ENCODE data around the gene MSTN.

The MSTN gene

DNA sequence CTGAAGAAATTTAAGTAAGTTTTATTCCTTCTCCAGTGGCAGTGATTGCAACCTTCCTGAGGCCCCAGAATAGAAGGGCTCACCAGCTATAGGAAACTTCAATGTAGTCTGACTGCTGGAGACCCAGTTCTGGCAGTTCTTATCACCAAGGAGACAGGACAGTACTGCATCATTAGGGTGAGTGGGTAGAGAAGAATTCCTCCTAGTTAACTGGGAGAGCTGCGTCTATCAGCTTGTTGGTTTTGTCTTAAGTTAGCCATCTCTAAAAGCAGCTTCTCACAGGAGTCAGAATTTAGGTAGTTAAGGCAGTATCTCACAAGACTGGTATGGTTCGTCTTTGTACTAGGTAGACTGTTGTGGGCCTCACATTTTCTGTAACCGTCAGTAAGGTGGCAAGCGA, 3.3 kb upstream of the MSTN start:
- Histone ChIP-seq H3K4me1 (ENCODE audit: control insufficient read depth, insufficient read depth, low read length) (no peaks in the 10 kb centered on the region), H3K9ac (ENCODE audit: low read depth, low read length) (no peak overlapping the region), H3K27me3 (ENCODE audit: control insufficient read depth, insufficient read depth, low read length) (no peaks in the 10 kb centered on the region), H3K36me3 (ENCODE audit: control insufficient read depth, insufficient read depth, low read length) (no peaks in the 10 kb centered on the region), H3K9me3 (ENCODE audit: control insufficient read depth, insufficient read depth, low read length) (no peaks in the 10 kb centered on the region), H3K4me3 (ENCODE audit: low read depth, low read length) (no peak overlapping the region), H3K27ac (ENCODE audit: low read depth, low read length) (no peak overlapping the region)

DNA sequence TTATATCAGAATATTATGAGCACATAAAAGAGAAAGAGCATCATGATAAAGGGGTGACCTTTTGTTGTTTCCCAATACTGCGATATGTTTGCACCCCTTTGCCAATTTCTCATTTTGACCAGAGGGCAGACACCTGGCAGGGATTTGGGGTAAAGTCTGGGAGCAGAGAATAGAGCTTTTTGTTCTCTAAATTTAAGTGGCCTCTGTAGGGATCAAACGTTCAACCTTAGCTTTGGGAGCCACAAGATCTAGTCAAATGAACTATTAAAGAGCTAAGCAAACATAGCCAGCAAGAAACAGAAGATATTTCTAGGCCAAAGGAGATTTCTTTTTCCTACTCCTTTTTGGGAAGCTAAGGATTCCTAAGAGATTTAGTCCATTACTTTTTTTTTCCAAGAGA, 1.1 kb upstream of the MSTN start:
- Histone ChIP-seq H3K36me3 (ENCODE audit: control insufficient read depth, insufficient read depth, low read length) (no peaks in the 10 kb centered on the region), H3K27me3 (ENCODE audit: control insufficient read depth, insufficient read depth, low read length) (no peaks in the 10 kb centered on the region), H3K4me1 (ENCODE audit: control insufficient read depth, insufficient read depth, low read length) (no peaks in the 10 kb centered on the region), H3K27ac (ENCODE audit: low read depth, low read length) (no peak overlapping the region), H3K9ac (ENCODE audit: low read depth, low read length) (no peak overlapping the region), H3K9me3 (ENCODE audit: control insufficient read depth, insufficient read depth, low read length) (no peaks in the 10 kb centered on the region), H3K4me3 (ENCODE audit: low read depth, low read length) (no peak overlapping the region)

DNA sequence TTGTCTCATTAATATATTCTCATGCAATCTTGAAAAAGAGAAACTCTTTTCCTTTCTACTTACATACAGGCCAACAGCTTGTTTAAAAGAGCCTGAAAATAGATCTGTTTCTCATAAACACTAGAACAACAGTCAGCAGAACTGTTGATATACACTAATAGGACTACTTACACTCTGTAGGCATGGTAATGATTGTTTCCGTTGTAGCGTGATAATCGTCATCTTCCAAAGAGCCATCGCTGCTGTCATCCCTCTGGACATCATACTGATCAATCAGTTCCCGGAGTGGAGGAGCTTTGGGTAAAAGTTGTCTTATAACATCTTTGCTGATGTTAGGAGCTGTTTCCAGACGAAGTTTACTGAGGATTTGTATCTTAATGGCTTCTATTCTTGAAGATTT, 476 bp downstream of the MSTN start:
- H3K27ac ChIP-seq (ENCODE audit: low read depth, low read length), result no peak overlapping the region
- no peaks in the 10 kb centered on the region for H3K4me1 ChIP-seq (ENCODE audit: control insufficient read depth, insufficient read depth, low read length)
- no peak overlapping the region for H3K9ac ChIP-seq (ENCODE audit: low read depth, low read length)
- no peak overlapping the region for H3K4me3 ChIP-seq (ENCODE audit: low read depth, low read length)
- H3K36me3 ChIP-seq (ENCODE audit: control insufficient read depth, insufficient read depth, low read length), result no peaks in the 10 kb centered on the region
- H3K9me3 ChIP-seq (ENCODE audit: control insufficient read depth, insufficient read depth, low read length), result no peaks in the 10 kb centered on the region
- no peaks in the 10 kb centered on the region for H3K27me3 ChIP-seq (ENCODE audit: control insufficient read depth, insufficient read depth, low read length)

DNA sequence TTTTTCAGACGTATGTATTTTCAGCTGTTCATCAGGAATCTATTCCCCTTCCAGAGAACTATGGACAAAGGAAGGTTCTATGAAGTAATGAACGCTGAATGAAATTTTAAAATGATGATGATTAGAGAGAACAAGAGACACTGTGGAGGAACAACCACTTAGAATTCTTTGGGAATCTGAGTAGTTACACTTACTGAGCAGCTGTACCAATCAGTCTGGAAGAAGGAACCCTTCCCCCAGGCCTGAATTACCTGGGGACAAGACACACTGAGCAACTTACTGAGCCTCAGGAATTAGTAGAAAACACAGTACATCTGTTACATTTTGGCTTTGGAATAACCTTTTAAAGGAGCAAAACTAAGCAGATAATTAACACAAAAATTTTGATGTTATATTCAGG, 1.9 kb downstream of the MSTN start:
- no peaks in the 10 kb centered on the region for H3K27me3 ChIP-seq (ENCODE audit: control insufficient read depth, insufficient read depth, low read length)

DNA sequence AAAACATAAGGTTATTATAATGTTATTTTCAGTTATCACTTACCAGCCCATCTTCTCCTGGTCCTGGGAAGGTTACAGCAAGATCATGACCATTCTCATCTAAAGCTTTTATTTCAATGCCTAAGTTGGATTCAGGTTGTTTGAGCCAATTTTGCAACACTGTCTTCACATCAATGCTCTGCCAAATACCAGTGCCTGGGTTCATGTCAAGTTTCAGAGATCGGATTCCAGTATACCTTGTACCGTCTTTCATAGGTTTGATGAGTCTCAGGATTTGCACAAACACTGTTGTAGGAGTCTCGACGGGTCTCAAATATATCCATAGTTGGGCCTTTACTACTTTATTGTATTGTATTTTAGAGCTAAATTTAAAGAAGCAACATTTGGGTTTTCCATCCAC, 2.5 kb downstream of the MSTN start:
- no peaks in the 10 kb centered on the region for H3K9me3 ChIP-seq (ENCODE audit: control insufficient read depth, insufficient read depth, low read length)
- no peaks in the 10 kb centered on the region for H3K4me1 ChIP-seq (ENCODE audit: control insufficient read depth, insufficient read depth, low read length)
- no peaks in the 10 kb centered on the region for H3K27me3 ChIP-seq (ENCODE audit: control insufficient read depth, insufficient read depth, low read length)
- H3K4me3 ChIP-seq (ENCODE audit: low read depth, low read length), result no peak overlapping the region
- H3K27ac ChIP-seq (ENCODE audit: low read depth, low read length), result no peak overlapping the region
- H3K36me3 ChIP-seq (ENCODE audit: control insufficient read depth, insufficient read depth, low read length), result no peaks in the 10 kb centered on the region
- no peak overlapping the region for H3K9ac ChIP-seq (ENCODE audit: low read depth, low read length)

More for the DNA sequence above, 1.9 kb downstream of the MSTN start:
- no peaks in the 10 kb centered on the region for H3K4me1 ChIP-seq (ENCODE audit: control insufficient read depth, insufficient read depth, low read length)
- no peak overlapping the region for H3K4me3 ChIP-seq (ENCODE audit: low read depth, low read length)
- H3K27ac ChIP-seq (ENCODE audit: low read depth, low read length), result no peak overlapping the region
- H3K9ac ChIP-seq (ENCODE audit: low read depth, low read length), result no peak overlapping the region
- H3K36me3 ChIP-seq (ENCODE audit: control insufficient read depth, insufficient read depth, low read length), result no peaks in the 10 kb centered on the region
- no peaks in the 10 kb centered on the region for H3K9me3 ChIP-seq (ENCODE audit: control insufficient read depth, insufficient read depth, low read length)

DNA sequence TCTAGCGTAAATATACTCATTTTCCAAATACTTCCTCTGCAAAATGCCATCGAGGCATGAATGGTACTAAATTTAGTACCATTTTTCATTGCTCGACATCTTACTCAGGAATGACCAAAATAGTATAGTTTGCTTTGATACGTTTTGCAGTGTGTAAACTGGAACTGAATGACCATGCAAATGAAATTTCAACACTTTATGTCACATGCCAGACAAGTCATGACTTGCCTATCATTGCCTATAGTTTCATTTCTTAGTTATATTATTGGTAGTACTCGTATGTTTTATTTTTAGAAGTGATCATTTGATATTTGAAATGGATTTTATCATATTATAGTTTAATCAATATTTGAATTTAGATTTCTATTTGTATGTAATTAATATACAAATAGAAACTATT, 9.1 kb downstream of the MSTN start:
- H3K27ac ChIP-seq (ENCODE audit: low read depth, low read length), result no peak overlapping the region
- no peaks in the 10 kb centered on the region for H3K9me3 ChIP-seq (ENCODE audit: control insufficient read depth, insufficient read depth, low read length)
- H3K36me3 ChIP-seq (ENCODE audit: control insufficient read depth, insufficient read depth, low read length), result no peaks in the 10 kb centered on the region
- no peak overlapping the region for H3K4me3 ChIP-seq (ENCODE audit: low read depth, low read length)
- no peaks in the 10 kb centered on the region for H3K27me3 ChIP-seq (ENCODE audit: control insufficient read depth, insufficient read depth, low read length)
- peaks cover 6% of the 10 kb centered on the region; the same call in 1 of the 2 replicates for H3K4me1 ChIP-seq (ENCODE audit: control insufficient read depth, insufficient read depth, low read length)
- no peak overlapping the region for H3K9ac ChIP-seq (ENCODE audit: low read depth, low read length)

DNA sequence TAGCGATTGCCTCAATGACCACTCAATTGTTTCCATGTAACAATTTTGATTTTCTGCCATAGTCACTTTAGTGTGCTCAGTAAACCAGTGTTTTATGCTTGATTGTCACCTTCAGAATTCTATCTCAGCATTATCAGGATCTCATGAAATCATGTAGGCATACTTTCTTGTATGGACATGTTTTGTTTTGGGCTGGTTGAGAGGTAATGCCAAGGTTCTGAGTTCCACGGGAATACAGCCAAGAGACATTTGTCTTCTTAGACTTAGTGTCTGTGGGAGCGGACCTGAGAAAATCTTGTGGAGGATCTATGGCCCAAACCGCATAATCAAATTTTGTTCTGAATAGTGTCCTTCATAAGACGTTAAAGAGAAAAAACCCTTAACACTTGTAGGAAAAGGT, 10.2 kb downstream of the MSTN start:
- Histone ChIP-seq H3K27me3 (ENCODE audit: control insufficient read depth, insufficient read depth, low read length) (no peaks in the 10 kb centered on the region), H3K36me3 (ENCODE audit: control insufficient read depth, insufficient read depth, low read length) (no peaks in the 10 kb centered on the region), H3K9me3 (ENCODE audit: control insufficient read depth, insufficient read depth, low read length) (no peaks in the 10 kb centered on the region), H3K4me3 (ENCODE audit: low read depth, low read length) (no peak overlapping the region), H3K27ac (ENCODE audit: low read depth, low read length) (no peak overlapping the region), H3K9ac (ENCODE audit: low read depth, low read length) (no peak overlapping the region), H3K4me1 (ENCODE audit: control insufficient read depth, insufficient read depth, low read length) (peaks cover 6% of the 10 kb centered on the region; the same call in 1 of the 2 replicates)

DNA sequence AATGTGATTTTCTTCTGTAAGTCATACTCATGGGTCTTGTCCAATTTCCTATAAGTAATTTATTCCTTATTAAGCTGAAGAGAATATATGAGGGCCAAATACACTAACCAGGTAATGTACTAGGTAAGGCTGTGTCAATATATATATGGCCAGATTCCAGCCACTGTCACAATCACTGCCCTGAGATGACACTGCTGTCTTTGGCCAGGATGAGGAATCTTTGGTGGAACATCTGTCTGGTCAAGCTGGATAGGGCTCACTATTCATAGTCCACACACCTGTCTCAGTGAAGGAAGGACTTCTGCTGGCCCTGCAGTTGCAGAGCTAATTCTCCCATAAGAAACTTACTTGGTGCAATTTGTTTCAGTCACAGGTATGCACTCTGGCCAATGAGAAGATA, 11.3 kb downstream of the MSTN start:
- Histone ChIP-seq H3K4me1 (ENCODE audit: control insufficient read depth, insufficient read depth, low read length) (peaks cover 6% of the 10 kb centered on the region; the same call in 1 of the 2 replicates), H3K27me3 (ENCODE audit: control insufficient read depth, insufficient read depth, low read length) (no peaks in the 10 kb centered on the region)

DNA sequence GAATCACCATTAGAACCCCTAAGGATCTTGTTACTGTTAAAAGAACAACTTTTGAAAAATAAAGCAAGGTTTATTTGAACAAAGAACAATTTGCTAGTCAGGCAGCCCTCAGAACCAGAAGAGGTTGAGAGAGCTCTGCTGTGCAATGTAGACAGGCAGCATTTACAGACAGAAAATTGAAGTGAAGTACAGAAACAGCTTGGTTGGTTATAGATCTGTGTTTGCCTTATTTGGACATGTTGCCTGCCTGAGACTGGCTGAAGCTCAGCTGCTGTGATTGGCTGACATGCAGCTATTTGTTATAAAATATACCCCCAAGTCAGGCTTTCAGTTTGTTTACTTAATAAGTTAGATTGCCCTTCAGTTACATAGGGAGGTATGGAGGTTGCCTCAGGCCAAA, 12.5 kb downstream of the MSTN start:
- Histone ChIP-seq H3K9ac (ENCODE audit: low read depth, low read length) (no peak overlapping the region), H3K9me3 (ENCODE audit: control insufficient read depth, insufficient read depth, low read length) (no peaks in the 10 kb centered on the region), H3K27me3 (ENCODE audit: control insufficient read depth, insufficient read depth, low read length) (no peaks in the 10 kb centered on the region), H3K4me3 (ENCODE audit: low read depth, low read length) (no peak overlapping the region), H3K36me3 (ENCODE audit: control insufficient read depth, insufficient read depth, low read length) (no peaks in the 10 kb centered on the region), H3K27ac (ENCODE audit: low read depth, low read length) (no peak overlapping the region), H3K4me1 (ENCODE audit: control insufficient read depth, insufficient read depth, low read length) (peaks cover 6% of the 10 kb centered on the region; the same call in 1 of the 2 replicates)

More for the DNA sequence above, 11.3 kb downstream of the MSTN start:
- Histone ChIP-seq H3K9ac (ENCODE audit: low read depth, low read length) (no peak overlapping the region), H3K9me3 (ENCODE audit: control insufficient read depth, insufficient read depth, low read length) (no peaks in the 10 kb centered on the region), H3K27ac (ENCODE audit: low read depth, low read length) (no peak overlapping the region), H3K36me3 (ENCODE audit: control insufficient read depth, insufficient read depth, low read length) (no peaks in the 10 kb centered on the region), H3K4me3 (ENCODE audit: low read depth, low read length) (no peak overlapping the region)

DNA sequence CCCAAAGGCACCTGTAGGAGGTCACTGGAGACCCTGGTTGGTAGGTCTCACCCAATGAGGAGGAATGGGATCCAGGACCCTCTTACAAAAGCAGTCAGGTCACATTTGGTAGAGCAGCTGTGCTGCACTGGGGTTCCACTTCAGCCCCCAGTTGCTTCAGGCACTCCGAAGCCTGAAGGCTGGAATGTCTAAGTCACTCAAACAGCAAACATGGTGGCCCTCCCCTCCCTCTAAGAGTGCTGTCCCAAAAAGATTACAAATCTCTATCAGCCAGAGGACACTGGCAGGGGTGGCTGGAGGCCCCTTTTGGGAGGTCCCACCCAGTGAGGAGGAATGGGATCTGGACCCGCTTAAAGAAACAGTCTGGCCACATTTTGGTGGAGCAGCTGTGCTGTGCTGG, 17.7 kb downstream of the MSTN start:
- H3K4me3 ChIP-seq (ENCODE audit: low read depth, low read length), result no peak overlapping the region
- no peak overlapping the region for H3K9ac ChIP-seq (ENCODE audit: low read depth, low read length)
- no peaks in the 10 kb centered on the region for H3K36me3 ChIP-seq (ENCODE audit: control insufficient read depth, insufficient read depth, low read length)
- no peak overlapping the region for H3K27ac ChIP-seq (ENCODE audit: low read depth, low read length)
- H3K27me3 ChIP-seq (ENCODE audit: control insufficient read depth, insufficient read depth, low read length), result no peaks in the 10 kb centered on the region
- H3K4me1 ChIP-seq (ENCODE audit: control insufficient read depth, insufficient read depth, low read length), result peaks cover 1% of the 10 kb centered on the region; the same call in 1 of the 2 replicates
- no peaks in the 10 kb centered on the region for H3K9me3 ChIP-seq (ENCODE audit: control insufficient read depth, insufficient read depth, low read length)

DNA sequence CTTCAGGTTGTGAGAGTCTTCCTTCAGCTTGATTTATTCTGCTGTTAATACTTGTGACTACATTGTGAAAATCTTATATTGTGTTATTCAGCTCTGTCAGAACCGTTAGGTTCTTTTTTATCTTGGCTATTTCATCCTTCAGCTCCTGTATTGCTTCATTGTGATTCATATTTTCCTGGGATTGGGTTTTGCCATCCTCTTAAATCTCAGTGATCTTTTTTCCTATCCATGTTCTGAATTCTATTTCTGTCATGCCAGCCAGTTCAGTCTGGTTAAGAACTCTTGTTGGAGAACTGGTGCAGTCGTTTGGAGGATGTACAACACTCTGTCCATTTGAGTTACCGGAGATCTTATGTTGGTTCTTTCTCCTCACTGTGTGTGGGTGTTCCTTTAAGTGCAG, 19.1 kb downstream of the MSTN start:
- H3K9me3 ChIP-seq (ENCODE audit: control insufficient read depth, insufficient read depth, low read length), result no peaks in the 10 kb centered on the region
- no peaks in the 10 kb centered on the region for H3K36me3 ChIP-seq (ENCODE audit: control insufficient read depth, insufficient read depth, low read length)
- no peak overlapping the region for H3K9ac ChIP-seq (ENCODE audit: low read depth, low read length)
- no peaks in the 10 kb centered on the region for H3K27me3 ChIP-seq (ENCODE audit: control insufficient read depth, insufficient read depth, low read length)
- H3K4me1 ChIP-seq (ENCODE audit: control insufficient read depth, insufficient read depth, low read length), result no peaks in the 10 kb centered on the region
- H3K4me3 ChIP-seq (ENCODE audit: low read depth, low read length), result no peak overlapping the region
- H3K27ac ChIP-seq (ENCODE audit: low read depth, low read length), result no peak overlapping the region

DNA sequence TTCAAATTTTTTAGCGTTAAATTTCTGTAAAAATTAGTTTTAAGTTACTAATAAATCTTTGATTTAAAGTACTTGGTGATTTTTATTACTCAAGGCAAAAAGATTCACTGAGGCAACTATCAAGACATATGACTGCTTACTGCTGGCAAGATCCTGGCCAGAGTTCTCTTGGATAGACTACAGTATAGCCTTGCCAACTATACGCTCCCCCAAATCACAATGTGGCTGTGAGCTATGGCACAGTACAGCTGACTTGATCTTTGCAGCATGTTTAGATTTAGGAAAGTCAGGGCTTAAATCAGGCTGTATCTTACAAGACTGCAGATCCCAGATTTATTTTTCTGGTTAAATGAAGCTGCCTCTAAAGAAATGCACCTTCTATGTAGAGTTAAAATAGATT, 26.5 kb downstream of the MSTN start:
- Histone ChIP-seq H3K27me3 (ENCODE audit: control insufficient read depth, insufficient read depth, low read length) (no peaks in the 10 kb centered on the region), H3K36me3 (ENCODE audit: control insufficient read depth, insufficient read depth, low read length) (no peaks in the 10 kb centered on the region), H3K4me1 (ENCODE audit: control insufficient read depth, insufficient read depth, low read length) (no peaks in the 10 kb centered on the region), H3K4me3 (ENCODE audit: low read depth, low read length) (no peak overlapping the region), H3K9me3 (ENCODE audit: control insufficient read depth, insufficient read depth, low read length) (no peaks in the 10 kb centered on the region), H3K27ac (ENCODE audit: low read depth, low read length) (no peak overlapping the region), H3K9ac (ENCODE audit: low read depth, low read length) (no peak overlapping the region)

Data from HUES48 (cell line).